Skeletal muscle cell (primary cell): ENCODE data around the gene ADH1A.
A peak's percentile ranks its signal among the peaks of the same experiment; 100 is the strongest.
"Not testable (repeated sequence)": the region's sequence is repeated elsewhere in the genome, so short reads cannot be mapped to it uniquely, and the experiment has no call there.

ENCODE experiments used
- DNase-seq: peaks from one replicate; pipeline ENCODE4 v3.0.0-alpha.2; 2010; ENCODE audit warnings: low read depth
- H3K4me3 ChIP-seq: 2 replicates; pipeline ENCODE4 v1.5.1; 2011; ENCODE audit warnings: low read depth, mild to moderate bottlenecking, control low read depth, low read length, moderate library complexity

ADH1A gene

GRCh38 chr4:99285387-99285786, 5.4 kb downstream of the ADH1A start:
- no peak overlapping the region for H3K4me3 ChIP-seq
- no peak for DNase-seq

DNA sequence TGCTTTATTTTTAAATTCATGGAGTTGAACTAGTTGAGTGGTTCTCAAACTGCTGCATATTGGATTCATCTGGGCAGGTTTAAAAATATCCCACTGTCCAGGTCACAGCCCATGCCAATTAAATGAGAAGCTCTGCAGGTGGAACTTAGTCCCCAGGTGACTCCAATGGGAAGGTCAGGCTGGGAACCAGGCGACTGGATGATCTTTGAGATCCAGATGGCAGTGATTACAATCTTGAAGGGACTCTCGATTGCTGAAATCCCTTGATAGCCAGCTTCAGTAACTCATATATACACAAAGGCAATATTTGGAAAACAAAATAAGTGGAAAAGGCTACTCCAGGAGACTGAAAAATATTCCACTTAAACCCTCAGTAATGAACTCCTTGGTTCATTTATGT, 8.1 kb downstream of the ADH1A start:
- no peak for DNase-seq
- H3K4me3 ChIP-seq, result no peak overlapping the region

DNA sequence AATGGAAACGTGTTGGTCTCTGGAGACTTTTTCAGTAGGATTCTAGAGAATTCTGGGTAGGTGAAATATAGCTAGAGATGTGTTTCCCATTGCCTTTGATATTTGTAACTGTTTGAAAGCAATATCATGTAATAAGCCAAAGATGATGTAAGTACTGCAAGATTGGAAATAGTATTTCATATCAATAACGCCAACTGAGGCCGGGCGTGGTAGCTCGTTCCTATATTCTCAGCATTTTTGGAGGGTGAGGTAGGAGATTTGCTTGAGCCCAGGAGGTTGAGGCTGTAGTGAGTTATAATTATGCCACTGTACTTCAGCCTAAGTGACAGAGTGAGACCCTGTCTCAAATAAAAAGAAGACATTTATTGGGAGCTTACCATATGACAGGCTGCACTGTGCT, 9.5 kb downstream of the ADH1A start:
- DNase-seq, result no peak
- no peak overlapping the region for H3K4me3 ChIP-seq

DNA sequence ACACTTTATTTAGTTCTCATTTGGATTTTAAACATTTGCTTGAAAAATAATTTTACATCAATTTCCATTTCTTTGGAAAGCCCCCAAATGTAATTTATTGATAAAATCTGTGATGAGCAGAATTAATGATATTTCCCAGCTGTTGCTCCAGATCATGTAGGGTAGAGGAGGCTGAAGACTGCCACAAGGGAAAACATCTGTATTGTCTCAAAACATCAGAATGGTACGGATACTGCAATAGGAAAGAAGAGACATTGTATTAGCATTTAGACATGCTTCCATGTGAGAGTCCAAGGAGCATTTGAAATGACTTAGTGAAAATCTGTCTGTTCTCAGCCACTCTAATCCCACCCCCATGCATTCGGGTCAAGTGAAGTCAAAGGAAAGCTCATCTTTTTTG, 14.4 kb downstream of the ADH1A start:
- DNase-seq, result no peak
- no peak overlapping the region for H3K4me3 ChIP-seq

DNA sequence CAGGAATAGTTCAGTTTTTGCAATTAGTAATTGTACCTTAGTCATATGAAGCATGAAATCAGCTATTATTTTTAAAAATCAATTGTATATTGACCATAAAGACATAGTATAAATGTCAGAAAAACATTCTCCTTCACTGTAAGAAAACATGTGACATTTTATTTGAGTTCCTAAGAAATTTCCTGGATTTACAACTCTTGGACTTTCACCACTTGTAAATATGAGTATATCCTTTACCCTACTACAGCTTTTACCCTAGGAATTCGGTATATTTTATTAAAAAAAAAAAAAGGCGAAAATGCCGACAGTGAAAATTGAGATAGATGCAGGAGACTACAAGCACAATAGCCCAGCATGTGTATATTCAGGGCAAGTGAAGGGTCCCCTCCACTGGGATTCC, 14.9 kb downstream of the ADH1A start:
- no peak for DNase-seq
- no peak overlapping the region for H3K4me3 ChIP-seq

DNA sequence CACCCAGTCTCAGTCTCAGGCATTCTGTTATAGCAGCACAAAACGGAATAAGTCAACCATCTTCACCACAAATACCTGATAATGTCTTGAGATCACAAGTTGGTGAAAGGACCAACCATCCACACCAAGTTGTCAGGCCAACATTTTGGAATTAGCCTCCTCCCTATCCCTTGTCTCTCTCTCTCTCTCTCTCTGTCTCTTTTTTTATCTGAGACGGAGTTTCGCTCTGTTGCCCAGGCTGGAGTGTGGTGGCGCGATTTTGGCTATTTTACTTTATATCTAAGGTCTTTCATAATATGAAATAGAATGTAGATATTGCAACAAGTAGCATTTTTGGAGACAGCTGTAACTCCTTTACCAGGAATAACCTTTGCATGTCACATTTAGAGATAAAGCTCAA, 15.7 kb downstream of the ADH1A start:
- no peak for DNase-seq
- no peak overlapping the region for H3K4me3 ChIP-seq

- no peak overlapping the region for H3K4me3 ChIP-seq
These were observed 17.1 kb downstream of the ADH1A start for GRCh38 chr4:99273704-99274103.

DNA sequence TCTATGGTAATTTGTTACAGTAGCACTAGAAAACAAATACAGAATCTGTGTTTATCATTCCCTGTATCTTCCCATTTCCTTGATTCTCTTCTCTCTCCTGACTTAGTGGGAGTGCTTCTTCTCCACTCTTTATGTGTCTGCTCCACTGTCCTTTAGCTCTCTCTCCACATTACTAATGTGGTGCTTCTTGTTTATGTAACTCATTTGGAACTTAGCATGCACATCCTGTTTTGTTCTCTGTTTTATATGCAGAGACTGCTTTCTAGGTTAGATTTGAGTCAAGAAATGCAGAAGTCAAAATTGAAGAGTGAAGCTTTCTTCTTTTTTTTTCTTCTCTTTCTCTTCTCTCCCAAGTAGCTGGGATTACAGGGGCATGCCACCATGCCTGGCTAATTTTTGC, 25.9 kb downstream of the ADH1A start:
- H3K4me3 ChIP-seq, result no peak overlapping the region
- DNase-seq, result no peak

More at GRCh38 chr4:99273704-99274103, 17.1 kb downstream of the ADH1A start:
- no peak for DNase-seq

DNA sequence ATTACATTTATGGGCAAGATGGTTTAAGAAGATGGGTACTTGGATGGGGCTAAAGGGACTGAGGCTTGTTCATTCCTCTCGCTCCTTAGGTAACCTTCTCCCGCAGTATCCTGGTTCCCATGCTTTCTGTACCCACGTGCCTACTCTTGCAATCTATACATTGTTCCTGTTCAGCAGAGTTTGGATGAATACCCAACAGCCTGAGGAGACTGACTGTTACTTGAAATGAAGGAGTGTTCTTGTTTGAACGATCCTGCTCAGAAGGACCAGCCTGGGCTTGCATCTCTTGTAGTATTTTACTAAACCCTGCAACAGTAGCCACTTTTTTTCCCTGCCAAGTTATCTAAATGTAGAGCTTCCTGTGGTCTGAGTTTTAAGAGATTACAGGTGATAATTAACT, 38.0 kb downstream of the ADH1A start:
- no peak overlapping the region for H3K4me3 ChIP-seq
- no peak for DNase-seq

GRCh38 chr4:99248714-99249113, 42.1 kb downstream of the ADH1A start:
- peak; percentile 6 for DNase-seq
- no peak overlapping the region for H3K4me3 ChIP-seq

GRCh38 chr4:99235955-99236354, 54.8 kb downstream of the ADH1A start:
- no peak for DNase-seq
- no peak overlapping the region for H3K4me3 ChIP-seq

DNA sequence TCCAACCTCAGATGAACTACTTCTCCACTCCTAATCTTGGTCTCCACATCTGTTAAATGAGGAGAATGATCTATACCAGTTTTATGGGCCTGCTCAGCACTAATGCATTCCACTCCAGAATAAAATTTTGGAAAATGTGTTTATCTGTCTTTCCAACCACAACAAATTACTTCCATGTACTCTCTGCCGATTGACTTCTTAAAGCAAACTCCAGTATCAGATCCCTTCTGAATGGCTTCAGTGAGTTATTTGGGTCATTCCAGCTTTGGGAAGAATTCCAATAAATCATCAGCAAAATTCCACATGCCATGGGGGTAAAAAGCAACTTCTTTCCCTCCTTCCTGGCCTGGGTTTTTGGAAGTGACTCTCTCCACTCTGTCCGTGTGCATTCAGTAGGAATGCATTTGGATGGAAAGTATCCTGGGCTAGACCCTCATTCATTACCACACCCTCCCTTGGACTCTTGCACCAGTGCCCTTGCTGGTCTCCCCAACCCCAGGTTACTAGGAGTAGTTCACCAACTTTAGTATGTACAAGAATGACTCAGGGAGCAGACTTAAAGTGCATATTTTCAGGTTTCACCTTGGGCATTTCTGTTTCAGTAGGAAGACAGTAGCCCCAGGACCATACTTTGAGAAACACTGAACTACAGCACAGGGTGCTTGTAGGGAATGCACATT, 56.3 kb downstream of the ADH1A start:
- no peak overlapping the region for H3K4me3 ChIP-seq
- DNase-seq, result no peak

DNA sequence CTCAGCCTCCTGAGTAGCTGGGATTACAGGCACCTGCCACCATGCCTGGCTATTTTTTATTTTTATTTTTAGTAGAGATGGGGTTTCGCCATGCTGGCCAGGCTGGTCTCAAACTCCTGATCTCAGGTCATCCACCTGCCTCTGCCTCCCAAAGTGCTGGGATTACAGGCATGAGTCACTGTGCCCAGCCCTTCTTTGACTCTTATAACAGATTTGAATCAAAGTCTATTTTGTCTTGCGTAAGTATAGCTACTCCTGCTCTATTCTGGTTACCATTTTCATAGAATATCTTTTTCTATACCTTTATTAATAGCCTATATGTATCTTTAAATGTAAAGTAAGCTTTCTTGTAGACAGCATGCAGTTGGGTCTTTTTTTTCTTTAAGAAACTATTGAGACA, 57.4 kb downstream of the ADH1A start:
- DNase-seq, H3K4me3 ChIP-seq: not testable (repeated sequence)

GRCh38 chr4:99228706-99229105, 62.1 kb downstream of the ADH1A start:
- not testable (repeated sequence) for DNase-seq, H3K4me3 ChIP-seq

- H3K4me3 ChIP-seq, DNase-seq: not testable (repeated sequence)
These were observed 63.1 kb downstream of the ADH1A start for GRCh38 chr4:99227646-99228045.
